Kidney (tissue), 14 donors: ENCODE results near the gene WWC1. TPM values are rescaled to one million over a fixed set of nuclear protein-coding genes. Genes with fewer than 3 reads are reported as not detected.

Source experiments
- DNase-seq, 5 donors: peaks; one replicate each; pipeline ENCODE4 v3.0.0-alpha.2; 2013 to 2020
- FAIRE-seq: peaks from 2 replicates; lab custom pipeline; 2012; peaks lifted over from hg19 to GRCh38; lab: Jason Lieb, UNC
- H3K27ac ChIP-seq, 2 donors: one replicate each; pipeline ENCODE4 v1.7.0; 2013; ENCODE audit warnings: low read depth in 2 of 2, low read length in 2 of 2, inconsistent platforms in 1 of 2
- H3K27me3 ChIP-seq: one replicate; pipeline ENCODE4 v1.7.1; 2013; ENCODE audit warnings: low read length, inconsistent platforms; ENCODE audit not compliant: control insufficient read depth, insufficient read depth
- H3K36me3 ChIP-seq, 3 donors: one replicate each; pipeline versions ENCODE4 v1.7.0 to v1.7.1; 2013; ENCODE audit warnings: low read length in 3 of 3, control low read depth in 1 of 3, inconsistent platforms in 1 of 3; ENCODE audit not compliant: insufficient read depth in 3 of 3, control insufficient read depth in 2 of 3
- H3K4me1 ChIP-seq, 3 donors: one replicate each; pipeline versions ENCODE4 v1.7.0 to v1.7.1; 2013; ENCODE audit warnings: low read length in 3 of 3, inconsistent platforms in 1 of 3, low read depth in 1 of 3; ENCODE audit not compliant: control insufficient read depth in 2 of 3, insufficient read depth in 2 of 3
- H3K4me3 ChIP-seq, 3 donors: one replicate each; pipeline versions ENCODE4 v1.7.0 to v1.8.1; 2013; ENCODE audit warnings: low read length in 3 of 3, control low read depth in 1 of 3, inconsistent platforms in 1 of 3
- H3K9ac ChIP-seq, 3 donors: one replicate each; pipeline versions ENCODE4 v1.7.0 to v1.7.1; 2013; ENCODE audit warnings: low read length in 3 of 3, control low read depth in 1 of 3, inconsistent platforms in 1 of 3
- H3K9me3 ChIP-seq, 3 donors: one replicate each; pipeline versions ENCODE4 v1.7.0 to v1.7.1; 2013; ENCODE audit warnings: low read length in 3 of 3, control low read depth in 1 of 3, inconsistent platforms in 1 of 3; ENCODE audit not compliant: control insufficient read depth in 2 of 3, insufficient read depth in 1 of 3
- intact Hi-C: fragments of 100-400 bp; cut with DNase I; formaldehyde crosslinking; loops from one replicate; pipeline ENCODE4 v1.11.1; 2022
- polyA plus RNA-seq: library from polyadenylated mRNA; stranded (reverse); fragments of 350-450 nt; fragmentation: Illumina TruSeq; extraction: RNeasy Lipid Tissue Mini Kit (QIAGEN cat#74804); gene quantifications from one replicate; pipeline ENCODE4 v1.2.3, GENCODE V29; 2014; ENCODE audit warnings: low read depth, low replicate concordance; ENCODE audit not compliant: insufficient read depth
- total RNA-seq: library from RNA; stranded (reverse); fragmentation: NEBNext Ultra II Directional; extraction: Animal tissue kit (Norgen Biotek cat#: 25700); gene quantifications from one replicate; pipeline ENCODE4 v1.2.1, GENCODE V29; 2021
- TF ChIP-seq, protein P1 (sequence below): IDR thresholded peaks from 3 replicates; pipeline ENCODE4 v1.5.1; 2012; ENCODE audit warnings: mild to moderate bottlenecking, moderate library complexity, borderline replicate concordance; ENCODE audit not compliant: insufficient read depth; ENCODE audit errors: extremely low read depth
- donor health status: control.
- donor health status: control.
- donor health status: control.
- donor health status: control.
- donor health status: control.
- donor health status: DM: yes; HTN: yes; CAD: no.
- donor health status: Normal renal cell carcinoma (clear cell type).

The WWC1 gene
- total and polyA plus RNA-seq, 2 donors from 2014 or later: 74.4 to 174 TPM

DNA sequence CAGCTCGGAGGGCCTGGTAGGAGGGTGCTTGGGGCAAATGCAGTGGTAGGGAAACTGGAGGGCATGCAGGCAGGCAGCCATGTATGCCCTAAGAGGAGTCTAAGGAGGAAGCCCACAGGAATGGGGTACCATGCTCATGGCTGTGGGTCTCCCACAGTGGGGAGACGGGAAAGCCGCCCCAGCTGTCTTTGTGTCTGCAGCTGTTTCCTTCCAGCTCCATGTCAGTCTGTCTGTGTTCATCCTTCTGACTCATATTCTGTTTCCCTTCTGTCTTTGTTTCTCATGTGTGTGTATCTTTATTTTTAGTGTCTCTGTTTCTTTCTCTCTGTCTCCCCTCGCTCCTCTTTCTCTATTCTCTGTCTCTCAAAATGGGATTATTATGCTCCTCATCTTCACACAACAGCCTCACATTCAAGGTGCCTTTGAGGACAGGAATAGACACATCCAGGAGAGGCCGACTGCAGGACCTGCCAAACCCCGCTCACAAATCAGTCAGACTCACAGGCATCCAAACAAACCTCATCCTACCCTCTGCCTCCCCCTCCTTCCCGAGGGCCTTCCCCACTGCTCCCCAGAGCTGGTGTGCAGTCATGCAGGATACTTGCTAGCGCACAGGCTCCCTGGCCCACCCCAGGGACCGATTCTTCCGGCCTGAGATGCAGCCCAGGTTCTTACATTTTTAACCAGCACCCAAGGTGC, 126.4 kb downstream of the WWC1 start:
- no peak overlapping the region for H3K4me3 ChIP-seq
- no peaks in the 10 kb centered on the region for H3K4me1 ChIP-seq
- no peaks in the 10 kb centered on the region for H3K27me3 ChIP-seq
- TF ChIP-seq, protein P1, sequence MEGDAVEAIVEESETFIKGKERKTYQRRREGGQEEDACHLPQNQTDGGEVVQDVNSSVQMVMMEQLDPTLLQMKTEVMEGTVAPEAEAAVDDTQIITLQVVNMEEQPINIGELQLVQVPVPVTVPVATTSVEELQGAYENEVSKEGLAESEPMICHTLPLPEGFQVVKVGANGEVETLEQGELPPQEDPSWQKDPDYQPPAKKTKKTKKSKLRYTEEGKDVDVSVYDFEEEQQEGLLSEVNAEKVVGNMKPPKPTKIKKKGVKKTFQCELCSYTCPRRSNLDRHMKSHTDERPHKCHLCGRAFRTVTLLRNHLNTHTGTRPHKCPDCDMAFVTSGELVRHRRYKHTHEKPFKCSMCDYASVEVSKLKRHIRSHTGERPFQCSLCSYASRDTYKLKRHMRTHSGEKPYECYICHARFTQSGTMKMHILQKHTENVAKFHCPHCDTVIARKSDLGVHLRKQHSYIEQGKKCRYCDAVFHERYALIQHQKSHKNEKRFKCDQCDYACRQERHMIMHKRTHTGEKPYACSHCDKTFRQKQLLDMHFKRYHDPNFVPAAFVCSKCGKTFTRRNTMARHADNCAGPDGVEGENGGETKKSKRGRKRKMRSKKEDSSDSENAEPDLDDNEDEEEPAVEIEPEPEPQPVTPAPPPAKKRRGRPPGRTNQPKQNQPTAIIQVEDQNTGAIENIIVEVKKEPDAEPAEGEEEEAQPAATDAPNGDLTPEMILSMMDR: no peak
- no peaks in the 10 kb centered on the region for H3K9me3 ChIP-seq
- H3K9ac ChIP-seq: no peak overlapping the region
- H3K36me3 ChIP-seq: peaks cover 0 to 62% (median 40%) of the 10 kb centered on the region in 3 donors
- FAIRE-seq (no peak), DNase-seq (no peak)
- intact Hi-C loops: no loop called here
- no peak overlapping the region for H3K27ac ChIP-seq

DNA sequence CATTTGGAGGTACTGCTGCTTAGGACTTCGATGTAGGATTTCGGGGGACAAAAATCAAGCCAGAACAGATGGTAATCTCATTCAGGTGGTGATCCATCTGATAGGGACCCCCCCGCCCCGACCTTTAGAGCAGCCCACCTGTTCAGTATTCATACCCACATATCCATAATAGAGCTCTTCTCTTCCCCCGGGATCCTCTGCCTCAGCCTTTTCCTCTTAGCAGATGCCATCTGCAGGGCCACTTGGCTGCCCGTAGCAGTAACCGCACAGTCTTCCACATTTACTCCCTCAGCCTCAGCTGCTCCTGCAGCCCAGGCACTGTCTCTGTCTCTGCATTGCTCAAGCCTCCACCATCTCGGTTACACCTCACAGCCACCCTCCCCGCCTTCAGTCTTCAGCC, 129.0 kb downstream of the WWC1 start:
- no peak overlapping the region for H3K9ac ChIP-seq
- H3K36me3 ChIP-seq: peaks cover 0 to 54% (median 32%) of the 10 kb centered on the region in 3 donors
- no peak for DNase-seq
- H3K4me1 ChIP-seq: no peaks in the 10 kb centered on the region
- H3K27ac ChIP-seq: no peak overlapping the region
- no peak for FAIRE-seq
- TF ChIP-seq, protein P1: no peak
- H3K4me3 ChIP-seq: no peak overlapping the region
- intact Hi-C loops: no loop called here
- H3K9me3 ChIP-seq: no peaks in the 10 kb centered on the region
- no peaks in the 10 kb centered on the region for H3K27me3 ChIP-seq

DNA sequence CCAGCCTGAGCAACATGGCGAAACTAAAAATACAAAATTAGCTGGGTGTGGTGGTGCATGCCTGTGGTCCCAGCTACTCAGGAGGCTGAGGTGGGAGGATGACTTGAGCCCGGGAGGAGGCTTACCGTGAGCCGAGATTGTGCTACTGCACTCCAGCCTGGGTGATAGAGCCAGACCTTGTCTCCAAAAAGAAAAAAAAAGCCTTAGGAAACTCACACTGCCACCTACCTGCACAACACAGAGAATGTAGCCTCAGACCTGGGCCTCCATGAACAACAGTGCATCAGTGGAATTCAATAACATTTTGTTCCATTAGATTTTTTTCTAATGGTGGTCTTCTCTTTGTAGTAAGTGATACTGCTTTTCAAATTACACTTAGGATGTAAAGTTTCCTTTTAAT, 131.0 kb downstream of the WWC1 start:
- intact Hi-C loops: no loop called here
- H3K4me3 ChIP-seq: no peak overlapping the region
- no peak for FAIRE-seq
- no peaks in the 10 kb centered on the region for H3K9me3 ChIP-seq
- TF ChIP-seq, protein P1: peak; percentile 13
- H3K27me3 ChIP-seq: no peaks in the 10 kb centered on the region
- no peaks in the 10 kb centered on the region for H3K4me1 ChIP-seq
- H3K36me3 ChIP-seq: peaks cover 0 to 52% (median 31%) of the 10 kb centered on the region in 3 donors
- no peak overlapping the region for H3K27ac ChIP-seq
- no peak overlapping the region for H3K9ac ChIP-seq
- no peak for DNase-seq

DNA sequence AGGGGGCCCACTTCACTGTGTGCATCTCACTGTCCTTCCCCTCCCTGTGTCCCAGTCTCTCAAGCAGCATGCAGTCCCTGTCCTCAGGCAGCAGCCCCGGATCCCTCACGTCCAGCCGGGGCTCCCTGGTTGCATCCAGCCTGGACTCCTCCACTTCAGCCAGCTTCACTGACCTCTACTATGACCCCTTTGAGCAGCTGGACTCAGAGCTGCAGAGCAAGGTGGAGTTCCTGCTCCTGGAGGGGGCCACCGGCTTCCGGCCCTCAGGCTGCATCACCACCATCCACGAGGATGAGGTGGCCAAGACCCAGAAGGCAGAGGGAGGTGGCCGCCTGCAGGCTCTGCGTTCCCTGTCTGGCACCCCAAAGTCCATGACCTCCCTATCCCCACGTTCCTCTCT, 132.0 kb downstream of the WWC1 start:
- TF ChIP-seq, protein P1: no peak
- intact Hi-C loops: no loop called here
- no peak overlapping the region for H3K27ac ChIP-seq
- DNase-seq (no peak), FAIRE-seq (no peak)
- no peaks in the 10 kb centered on the region for H3K27me3 ChIP-seq
- H3K9ac ChIP-seq: no peak overlapping the region
- peaks cover 0 to 53% (median 26%) of the 10 kb centered on the region in 3 donors for H3K36me3 ChIP-seq
- H3K9me3 ChIP-seq: no peaks in the 10 kb centered on the region
- H3K4me3 ChIP-seq: no peak overlapping the region
- H3K4me1 ChIP-seq: no peaks in the 10 kb centered on the region
